HG02981 (cell line): ENCODE results near the gene HNRNPA2B1.
"Not testable (repeated sequence)": the region's sequence is repeated elsewhere in the genome, so short reads cannot be mapped to it uniquely, and the experiment has no call there.

ENCODE experiments used
- ATAC-seq: cut with Tn5 transposase; IDR thresholded peaks from one replicate; pipeline ENCODE4 v1.9.1; 2021; ENCODE audit warnings: mild to moderate bottlenecking, moderate library complexity; ENCODE audit not compliant: unreplicated experiment

HNRNPA2B1 gene

GRCh38 chr7:26147646-26148306 is 52.8 kb downstream of the HNRNPA2B1 start:
- not testable (repeated sequence) for ATAC-seq

- ATAC-seq = no peak
Observed at GRCh38 chr7:26147030-26147429, 53.5 kb downstream of the HNRNPA2B1 start.

GRCh38 chr7:26145238-26145637 is 55.3 kb downstream of the HNRNPA2B1 start:
- no peak for ATAC-seq

- no peak for ATAC-seq
Observed at GRCh38 chr7:26144184-26145080, 56.1 kb downstream of the HNRNPA2B1 start.

- ATAC-seq = no peak
Observed at GRCh38 chr7:26143298-26144048, 57.1 kb downstream of the HNRNPA2B1 start.

- ATAC-seq = no peak
Observed at GRCh38 chr7:26141077-26141476, 59.5 kb downstream of the HNRNPA2B1 start.

GRCh38 chr7:26140380-26140779 is 60.2 kb downstream of the HNRNPA2B1 start:
- ATAC-seq = no peak
